Loucy (cell line): ENCODE results near the gene PSMB3.

Source experiments
- H2AFZ ChIP-seq: fragments of 200-600 bp; sonication (generic); 2 replicates; pipeline ENCODE4 v1.6.0; 2016; ENCODE audit warnings: antibody characterized with exemption, mild to moderate bottlenecking, low read length, moderate library complexity
- H3F3A ChIP-seq: fragments of 200-600 bp; 2 replicates; pipeline ENCODE4 v1.6.0; 2016; ENCODE audit warnings: antibody characterized with exemption, low read depth, mild to moderate bottlenecking
- H3K27me3 ChIP-seq: fragments of 200-600 bp; sonication (generic); 2 replicates; pipeline ENCODE4 v1.6.1; 2014; ENCODE audit warnings: low read length, mild to moderate bottlenecking; ENCODE audit not compliant: insufficient read depth, poor library complexity, severe bottlenecking
- H3K36me3 ChIP-seq: fragments of 200-600 bp; sonication (generic); 2 replicates; pipeline ENCODE4 v1.6.1; 2016; ENCODE audit warnings: low read length; ENCODE audit not compliant: insufficient read depth
- H3K4me1 ChIP-seq: fragments of 200-600 bp; sonication (generic); 2 replicates; pipeline ENCODE4 v1.5.1; 2014; ENCODE audit warnings: low read length, mild to moderate bottlenecking; ENCODE audit not compliant: insufficient read depth, poor library complexity, severe bottlenecking
- H3K4me2 ChIP-seq: fragments of 200-600 bp; sonication (generic); 2 replicates; pipeline ENCODE4 v1.6.0; 2014; ENCODE audit warnings: antibody characterized with exemption, low read length, low read depth, mild to moderate bottlenecking; ENCODE audit not compliant: poor library complexity, severe bottlenecking
- H3K4me3 ChIP-seq: fragments of 200-600 bp; sonication (generic); 2 replicates; pipeline ENCODE4 v1.5.1; 2014; ENCODE audit warnings: low read length, mild to moderate bottlenecking, mixed read lengths; ENCODE audit not compliant: poor library complexity, severe bottlenecking
- H3K79me2 ChIP-seq: fragments of 200-600 bp; sonication (generic); 2 replicates; pipeline ENCODE4 v1.6.1; 2014; ENCODE audit warnings: low read length; ENCODE audit not compliant: insufficient read depth
- H3K9ac ChIP-seq: fragments of 200-600 bp; sonication (generic); 2 replicates; pipeline ENCODE4 v1.6.0; 2014; ENCODE audit warnings: mild to moderate bottlenecking, low read depth, low read length, moderate library complexity; ENCODE audit not compliant: poor library complexity, severe bottlenecking
- H3K9me2 ChIP-seq: fragments of 200-600 bp; sonication (generic); replicated peaks from 2 replicates; pipeline ENCODE4 v1.6.1; 2016; ENCODE audit warnings: low read depth, low read length, mixed read lengths
- H3K9me3 ChIP-seq: fragments of 200-600 bp; sonication (generic); 2 replicates; pipeline ENCODE4 v1.6.1; 2014; ENCODE audit warnings: mild to moderate bottlenecking, antibody characterized with exemption, low read length, low read depth; ENCODE audit not compliant: insufficient read depth
- H4K20me1 ChIP-seq: fragments of 200-600 bp; sonication (generic); 2 replicates; pipeline ENCODE4 v1.6.0; 2014; ENCODE audit warnings: antibody characterized with exemption, low read length, mild to moderate bottlenecking; ENCODE audit not compliant: insufficient read depth, poor library complexity, severe bottlenecking
- CTCF ChIP-seq: fragments of 200-600 bp; sonication (generic); conservative IDR thresholded peaks from 2 replicates; pipeline ENCODE4 v1.5.1; 2014; ENCODE audit warnings: mild to moderate bottlenecking, antibody characterized with exemption, low read length
- EZH2phosphoT487 ChIP-seq: fragments of 200-600 bp; IDR thresholded peaks from 2 replicates; pipeline ENCODE4 v1.6.1; 2018; ENCODE audit warnings: antibody characterized with exemption, mild to moderate bottlenecking, moderate library complexity, borderline replicate concordance

PSMB3 gene

GRCh38 chr17:38711792-38712571, 40.6 kb upstream of the PSMB3 start:
- H3K4me1 ChIP-seq = peaks cover 37% of the 10 kb centered on the region
- H4K20me1 ChIP-seq = peaks cover 35% of the 10 kb centered on the region
- H3K79me2 ChIP-seq = peaks cover 38% of the 10 kb centered on the region
- no peak overlapping the region for H3K9ac ChIP-seq
- H3K4me2 ChIP-seq = peak overlapping the region; percentile 28
- H2AFZ ChIP-seq = no peak overlapping the region
- H3K36me3 ChIP-seq = peaks cover 44% of the 10 kb centered on the region; the same call in 1 of the 2 replicates
- no peak overlapping the region for H3K4me3 ChIP-seq
- H3K27me3 ChIP-seq = no peaks in the 10 kb centered on the region
- TF ChIP-seq EZH2phosphoT487 (no peak), CTCF (no peak)
- H3F3A ChIP-seq = no peaks in the 10 kb centered on the region
- no peaks in the 10 kb centered on the region for H3K9me3 ChIP-seq
- no peaks in the 10 kb centered on the region for H3K9me2 ChIP-seq

GRCh38 chr17:38712593-38712992, 39.9 kb upstream of the PSMB3 start:
- H3K27me3 ChIP-seq = no peaks in the 10 kb centered on the region
- H2AFZ ChIP-seq = no peak overlapping the region
- H3K9ac ChIP-seq = no peak overlapping the region
- H3K36me3 ChIP-seq = peaks cover 48% of the 10 kb centered on the region; the same call in 1 of the 2 replicates
- TF ChIP-seq CTCF = no peak
- no peak for TF ChIP-seq EZH2phosphoT487
- H3F3A ChIP-seq = no peaks in the 10 kb centered on the region
- H3K9me3 ChIP-seq = no peaks in the 10 kb centered on the region
- no peaks in the 10 kb centered on the region for H3K9me2 ChIP-seq
- H3K4me2 ChIP-seq = no peak overlapping the region
- H3K79me2 ChIP-seq = peaks cover 32% of the 10 kb centered on the region
- H4K20me1 ChIP-seq = peaks cover 29% of the 10 kb centered on the region
- H3K4me1 ChIP-seq = peaks cover 32% of the 10 kb centered on the region
- H3K4me3 ChIP-seq = no peak overlapping the region

GRCh38 chr17:38713456-38714075, 39.0 kb upstream of the PSMB3 start:
- H2AFZ ChIP-seq = no peak overlapping the region
- H4K20me1 ChIP-seq = peaks cover 20% of the 10 kb centered on the region
- no peak overlapping the region for H3K9ac ChIP-seq
- H3K79me2 ChIP-seq = peaks cover 22% of the 10 kb centered on the region; the same call in 1 of the 2 replicates
- H3K36me3 ChIP-seq = peaks cover 51% of the 10 kb centered on the region; the same call in 1 of the 2 replicates
- no peak overlapping the region for H3K4me2 ChIP-seq
- no peaks in the 10 kb centered on the region for H3F3A ChIP-seq
- no peaks in the 10 kb centered on the region for H3K9me3 ChIP-seq
- H3K4me3 ChIP-seq = no peak overlapping the region
- H3K4me1 ChIP-seq = peaks cover 26% of the 10 kb centered on the region
- no peaks in the 10 kb centered on the region for H3K27me3 ChIP-seq
- no peaks in the 10 kb centered on the region for H3K9me2 ChIP-seq
- TF ChIP-seq CTCF (no peak), EZH2phosphoT487 (no peak)
